Fibroblast of skin of left quadriceps (primary cell): Measurements from ENCODE around the gene MARCHF6.
"Not testable (repeated sequence)": the region's sequence is repeated elsewhere in the genome, so short reads cannot be mapped to it uniquely, and the experiment has no call there.

Experiments
- DNase-seq, 2 experiments: peaks; one replicate each; pipeline ENCODE4 v3.0.0-alpha.2; 2013; ENCODE audit warnings: low read depth in 2 of 2

MARCHF6 gene, protein sequence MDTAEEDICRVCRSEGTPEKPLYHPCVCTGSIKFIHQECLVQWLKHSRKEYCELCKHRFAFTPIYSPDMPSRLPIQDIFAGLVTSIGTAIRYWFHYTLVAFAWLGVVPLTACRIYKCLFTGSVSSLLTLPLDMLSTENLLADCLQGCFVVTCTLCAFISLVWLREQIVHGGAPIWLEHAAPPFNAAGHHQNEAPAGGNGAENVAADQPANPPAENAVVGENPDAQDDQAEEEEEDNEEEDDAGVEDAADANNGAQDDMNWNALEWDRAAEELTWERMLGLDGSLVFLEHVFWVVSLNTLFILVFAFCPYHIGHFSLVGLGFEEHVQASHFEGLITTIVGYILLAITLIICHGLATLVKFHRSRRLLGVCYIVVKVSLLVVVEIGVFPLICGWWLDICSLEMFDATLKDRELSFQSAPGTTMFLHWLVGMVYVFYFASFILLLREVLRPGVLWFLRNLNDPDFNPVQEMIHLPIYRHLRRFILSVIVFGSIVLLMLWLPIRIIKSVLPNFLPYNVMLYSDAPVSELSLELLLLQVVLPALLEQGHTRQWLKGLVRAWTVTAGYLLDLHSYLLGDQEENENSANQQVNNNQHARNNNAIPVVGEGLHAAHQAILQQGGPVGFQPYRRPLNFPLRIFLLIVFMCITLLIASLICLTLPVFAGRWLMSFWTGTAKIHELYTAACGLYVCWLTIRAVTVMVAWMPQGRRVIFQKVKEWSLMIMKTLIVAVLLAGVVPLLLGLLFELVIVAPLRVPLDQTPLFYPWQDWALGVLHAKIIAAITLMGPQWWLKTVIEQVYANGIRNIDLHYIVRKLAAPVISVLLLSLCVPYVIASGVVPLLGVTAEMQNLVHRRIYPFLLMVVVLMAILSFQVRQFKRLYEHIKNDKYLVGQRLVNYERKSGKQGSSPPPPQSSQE

DNA sequence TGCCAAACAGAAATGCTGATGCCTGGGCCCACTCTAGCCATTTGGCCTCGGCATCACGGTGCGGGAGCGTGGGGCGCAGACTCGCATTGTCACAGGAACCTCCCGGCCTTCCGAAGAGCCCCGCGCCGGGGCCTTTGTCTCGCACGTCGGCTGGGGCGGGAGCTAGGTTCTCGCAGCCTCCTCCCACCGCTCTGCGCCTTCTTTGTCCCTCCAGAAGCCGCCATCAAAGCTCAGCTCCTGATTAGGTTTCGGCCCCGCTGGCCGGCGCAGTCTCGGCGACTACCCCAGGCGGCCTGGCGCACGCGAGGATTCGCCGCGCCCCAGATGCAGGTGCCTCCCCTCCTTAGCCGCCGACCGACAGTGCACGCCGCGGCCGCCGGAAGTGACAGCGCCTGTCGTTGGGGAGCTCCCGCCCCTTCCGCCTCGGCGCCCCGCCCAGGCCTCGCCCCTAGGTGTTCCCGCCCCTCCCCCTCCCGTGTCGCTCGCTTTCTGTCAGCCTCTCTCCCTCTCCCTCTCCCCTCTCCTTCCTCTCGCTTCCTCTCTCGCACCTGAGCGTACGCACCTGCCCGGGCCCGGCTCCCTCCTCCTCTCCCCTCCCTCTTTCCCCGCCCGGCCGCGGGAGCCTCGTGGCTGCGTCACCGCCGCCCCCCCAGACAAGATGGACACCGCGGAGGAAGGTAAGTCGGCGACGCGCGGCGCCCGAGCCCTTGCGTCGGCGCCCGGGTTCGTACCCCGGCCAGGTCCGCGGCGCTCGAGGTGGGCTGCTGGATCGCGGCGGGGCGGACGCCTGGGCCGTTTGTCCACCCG lies at the start of gene MARCHF6:
Gene MARCHF6 (plus strand): TSS at position 455 of the 807 bp plus-strand sequence. CDS start 204 bp downstream, at position 659.
- DNase-seq = peak; percentile 76 to 77

DNA sequence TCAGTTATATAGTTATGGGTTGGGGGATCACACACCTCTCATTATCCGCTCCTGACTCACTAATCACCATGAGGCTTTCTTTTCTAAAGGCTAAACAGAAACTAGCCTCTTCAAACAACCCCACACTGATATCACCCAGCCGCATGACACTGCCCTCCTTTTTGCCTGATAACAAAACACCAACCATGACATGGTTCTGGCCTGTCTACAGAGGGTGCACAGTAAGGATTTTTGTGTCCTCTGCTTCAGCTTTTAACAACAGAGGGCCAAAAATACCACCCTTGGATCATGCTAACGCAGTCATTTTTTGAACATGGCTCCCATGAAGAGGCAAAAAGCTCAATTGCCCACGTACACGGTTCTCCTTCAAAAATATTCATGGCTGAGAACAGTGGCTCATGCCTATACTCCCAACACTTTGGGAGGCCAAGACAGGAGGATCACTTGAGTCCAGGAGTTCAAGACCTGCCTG lies 49.8 kb upstream of the MARCHF6 start:
- DNase-seq = no peak

DNA sequence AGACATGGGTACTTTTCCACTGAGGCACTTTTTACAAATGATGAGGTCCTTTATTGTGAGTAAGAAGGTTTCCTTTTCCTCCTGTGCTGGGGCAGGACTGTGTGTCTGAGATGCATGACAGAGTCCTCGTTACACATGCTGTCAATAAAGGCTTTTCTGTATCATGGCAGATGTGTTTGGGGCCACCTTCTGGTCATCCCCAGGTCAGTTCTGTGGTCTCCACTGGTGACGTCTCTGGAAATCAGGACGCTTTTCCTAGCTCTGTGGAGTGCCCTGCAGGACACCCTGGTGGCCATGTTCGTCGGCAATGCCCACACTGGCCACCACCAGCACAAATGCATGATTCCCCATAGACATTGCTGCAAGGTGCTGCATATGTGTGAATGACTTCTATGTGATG lies 48.6 kb upstream of the MARCHF6 start:
- no peak for DNase-seq

DNA sequence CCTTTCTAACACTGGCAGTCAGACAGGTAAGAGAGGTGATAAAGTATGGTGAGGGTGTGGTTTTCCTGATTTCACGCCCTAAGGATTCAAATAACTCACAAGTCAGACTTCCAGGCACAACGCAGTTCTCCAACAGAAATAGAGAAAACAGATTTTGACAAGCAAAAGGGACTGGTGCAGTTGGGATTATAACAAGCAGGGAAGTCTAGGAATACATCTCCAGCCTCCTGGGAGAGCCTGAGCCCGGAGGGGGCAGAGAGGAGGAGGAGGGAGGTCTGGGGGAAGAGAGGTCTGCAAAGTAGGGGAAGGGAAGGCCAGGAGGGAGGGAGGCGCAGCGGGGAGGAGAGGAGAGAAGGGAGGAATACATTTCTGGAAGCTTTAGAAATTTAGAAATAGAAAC lies 47.4 kb upstream of the MARCHF6 start:
- DNase-seq = no peak

DNA sequence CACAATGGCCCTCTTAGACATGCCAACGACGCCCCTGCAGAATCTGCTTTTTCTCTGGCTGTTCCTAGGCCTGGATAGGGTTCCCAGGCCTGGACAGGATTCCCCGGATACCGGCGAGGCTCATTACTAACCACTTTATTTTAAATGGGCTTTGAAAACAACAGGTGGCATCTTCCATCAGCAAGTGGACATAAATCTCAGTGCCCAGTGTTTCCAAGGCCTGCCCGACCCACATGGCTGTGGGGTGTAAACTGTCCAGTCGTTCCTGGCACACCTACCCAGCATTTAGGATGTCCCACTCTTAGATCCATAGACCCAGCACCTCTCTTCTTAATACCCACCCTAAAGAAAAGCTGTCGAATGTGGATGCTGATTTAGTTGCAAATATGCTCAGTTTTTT lies 46.7 kb upstream of the MARCHF6 start:
- DNase-seq = no peak

DNA sequence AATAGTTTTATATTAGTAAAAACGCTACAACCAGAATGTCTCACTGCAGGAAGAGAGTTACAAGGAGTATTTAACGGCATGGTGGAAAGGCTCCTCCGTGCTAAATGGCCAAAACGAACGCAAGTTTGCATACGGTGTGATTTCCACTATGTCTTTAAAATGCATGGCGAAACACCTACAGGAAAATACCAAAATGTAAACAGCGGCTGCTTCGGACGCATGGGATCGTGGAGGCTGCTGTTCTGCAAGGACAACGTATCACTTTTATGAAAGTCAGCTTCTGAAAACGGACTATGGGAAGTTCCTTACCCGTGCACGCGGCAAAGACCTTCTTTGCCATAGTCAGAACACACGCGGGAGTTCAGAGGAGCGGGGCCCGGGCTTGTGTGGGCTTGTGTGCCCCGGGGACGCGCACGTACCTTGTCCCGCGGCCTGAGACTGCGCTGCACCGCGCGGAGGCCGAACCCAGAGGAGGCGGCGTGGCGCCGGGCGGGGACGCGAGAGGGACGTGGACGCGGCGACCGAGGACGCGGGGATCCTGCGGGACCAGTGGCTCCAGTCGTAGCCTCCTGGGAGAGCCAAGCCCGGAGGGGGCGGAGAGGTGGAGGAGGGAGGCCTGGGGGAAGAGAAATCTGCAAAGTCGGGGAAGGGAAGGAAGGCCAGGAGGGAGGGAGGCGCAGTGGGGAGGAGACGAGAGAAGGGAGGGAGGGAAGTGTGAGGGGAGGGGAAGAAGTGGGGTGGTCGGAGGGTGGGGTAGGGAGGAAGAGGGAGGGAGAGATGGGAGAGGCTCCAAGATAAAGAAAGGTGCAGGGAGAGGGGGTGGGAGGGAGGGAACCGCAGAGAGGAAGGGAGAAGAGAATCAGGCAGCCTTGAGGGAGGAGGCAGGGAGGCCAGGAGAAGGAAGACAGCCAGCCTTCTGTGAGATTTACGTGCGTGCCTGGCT lies 46.0 kb upstream of the MARCHF6 start, which contains the start of gene CMBL:
Gene CMBL (minus strand): TSS at position 697 of the 943 bp plus-strand sequence. CDS start 17,140 bp downstream, outside the sequence.
- peak in 1 of 2 experiments; percentile 20 for DNase-seq

DNA sequence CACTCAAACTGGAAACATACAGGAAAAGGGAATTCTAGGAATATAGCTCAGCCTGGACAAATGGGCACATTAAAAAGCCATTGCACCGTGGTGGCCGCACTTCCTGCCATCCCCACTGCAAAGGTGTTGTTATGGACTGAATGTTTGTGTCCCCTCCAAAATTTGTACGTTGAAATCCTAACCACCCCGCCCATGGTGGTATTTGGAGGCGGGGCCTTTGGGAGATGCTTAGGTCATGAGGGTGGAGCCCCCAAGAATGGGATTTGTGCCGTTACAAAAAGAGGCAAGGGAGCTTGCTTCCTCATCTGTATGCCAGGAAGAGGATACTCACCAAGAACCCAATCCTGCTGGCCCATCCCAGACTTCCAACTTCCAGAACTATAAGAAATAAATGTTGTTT lies 44.7 kb upstream of the MARCHF6 start:
- no peak for DNase-seq

DNA sequence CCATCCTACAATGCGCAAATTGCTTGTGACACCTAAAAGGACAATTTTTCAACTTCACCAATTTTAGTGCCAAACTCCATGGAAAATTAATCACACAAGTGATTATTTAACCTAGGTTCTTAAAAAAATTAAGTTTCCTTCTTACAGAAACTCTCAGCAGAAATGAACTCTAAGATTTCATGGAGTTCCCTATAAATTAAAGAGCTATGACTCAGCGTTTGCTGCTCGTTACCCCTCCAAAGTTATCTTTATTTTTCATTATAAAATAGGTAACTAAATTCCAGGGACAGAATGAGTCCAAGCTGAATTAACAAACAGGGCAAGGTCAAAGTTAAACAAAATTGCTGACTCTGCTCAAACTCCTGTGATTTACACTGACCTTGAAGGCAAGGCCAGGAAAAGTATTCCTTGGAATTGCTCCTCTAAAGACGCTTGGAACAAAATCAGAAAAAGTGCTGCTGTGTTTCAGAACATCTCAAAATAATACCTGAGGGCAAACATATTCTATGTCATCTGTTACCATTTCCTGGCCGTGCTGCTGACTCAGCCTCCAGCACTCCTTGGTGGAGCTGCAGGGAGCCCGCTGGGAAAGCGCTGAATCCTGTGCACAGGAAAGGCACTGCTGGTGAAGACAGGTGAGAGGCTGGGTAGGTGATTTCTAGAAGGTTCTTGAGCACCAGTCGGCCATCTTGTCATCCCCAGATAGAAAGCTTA lies 43.3 kb upstream of the MARCHF6 start:
- DNase-seq = no peak

DNA sequence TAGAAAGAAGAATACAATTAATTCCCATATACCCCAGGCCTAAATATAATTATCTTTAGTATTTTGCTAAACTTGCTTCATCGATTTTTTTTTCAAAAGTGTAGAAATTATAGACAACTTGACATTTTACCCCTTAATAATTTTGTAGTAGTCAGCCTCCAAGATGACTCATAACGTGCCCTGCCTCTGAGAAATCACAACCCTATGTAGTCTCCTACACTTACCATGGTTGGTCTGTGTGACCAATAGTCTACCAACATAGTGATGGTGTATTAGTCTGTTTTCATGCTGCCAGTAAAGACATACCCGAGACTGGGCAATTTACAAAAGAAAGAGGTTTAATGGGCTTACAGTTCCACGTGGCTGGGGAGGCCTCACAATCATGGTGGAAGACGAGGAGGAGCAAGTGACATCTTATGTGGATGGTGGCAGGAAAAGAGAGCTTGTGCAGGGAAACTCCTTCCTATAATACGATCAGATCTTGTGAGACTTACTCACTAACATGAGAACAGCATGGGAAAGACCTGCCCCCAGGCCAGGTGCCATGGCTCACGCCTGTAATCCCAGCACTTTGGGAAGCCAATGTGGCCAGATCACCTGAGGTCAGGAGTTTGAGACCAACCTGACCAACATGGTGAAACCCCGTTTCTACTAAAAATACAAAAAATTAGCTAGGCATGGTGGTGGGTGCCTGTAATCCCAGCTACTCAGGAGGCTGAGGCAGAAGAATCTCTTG lies 42.5 kb upstream of the MARCHF6 start:
- DNase-seq = not testable (repeated sequence)

DNA sequence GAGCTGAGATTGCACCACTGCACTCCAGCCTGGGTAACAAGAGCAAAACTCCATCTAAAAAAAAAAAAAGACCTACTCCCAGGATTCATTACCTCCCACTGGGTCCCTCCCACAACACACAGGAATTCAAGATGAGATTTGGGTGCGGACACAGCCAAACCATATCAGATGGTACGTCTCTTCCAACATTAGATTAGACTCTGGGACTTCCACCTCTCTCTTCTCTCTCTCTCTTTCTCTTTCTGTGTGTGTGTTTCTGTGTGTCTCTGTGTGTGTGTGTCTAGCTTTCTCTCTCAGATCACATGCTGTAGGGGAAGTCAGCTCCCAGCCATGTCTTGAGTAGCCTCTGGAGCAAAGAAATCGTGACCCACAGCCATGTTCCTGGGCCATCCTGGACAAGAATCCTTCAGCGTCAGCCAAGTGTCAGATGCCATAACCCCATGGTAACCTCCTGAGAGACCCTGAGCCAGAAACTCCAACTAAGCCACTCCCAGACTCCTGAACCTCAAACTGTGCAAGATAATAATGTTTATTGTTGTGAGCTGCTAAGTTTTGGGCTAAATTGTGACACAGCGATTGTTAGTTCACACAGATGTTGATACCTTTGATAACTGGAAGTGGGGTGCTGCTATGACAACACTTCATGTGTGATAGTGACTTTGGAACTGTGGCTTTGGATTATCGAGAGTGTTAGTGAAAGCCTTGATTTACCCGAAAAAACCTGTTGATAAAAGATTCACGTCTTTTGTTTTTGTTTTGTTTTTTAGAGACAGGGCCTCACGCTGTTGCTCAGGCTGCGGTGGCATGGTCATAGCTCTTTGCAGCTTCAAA lies 41.7 kb upstream of the MARCHF6 start:
- no peak for DNase-seq

DNA sequence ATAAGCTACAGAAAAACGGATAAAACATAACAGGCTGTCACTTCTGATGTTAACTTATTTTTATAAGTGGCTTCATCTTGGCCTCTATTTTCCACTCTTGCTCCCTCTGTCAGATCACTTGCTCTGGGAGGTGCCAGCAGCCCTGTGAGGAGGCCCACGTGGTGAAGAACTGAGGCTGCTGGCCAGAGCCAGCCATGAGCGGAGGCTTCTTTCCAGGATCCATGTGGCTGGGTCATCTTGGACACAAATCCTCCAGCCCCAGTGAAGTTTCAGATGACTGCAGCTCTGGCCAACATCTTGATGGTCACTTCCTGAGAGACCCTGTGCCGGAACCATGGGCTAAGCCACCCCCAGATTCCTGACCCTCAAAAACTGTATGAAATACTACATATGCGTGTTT lies 38.3 kb upstream of the MARCHF6 start:
- no peak for DNase-seq

DNA sequence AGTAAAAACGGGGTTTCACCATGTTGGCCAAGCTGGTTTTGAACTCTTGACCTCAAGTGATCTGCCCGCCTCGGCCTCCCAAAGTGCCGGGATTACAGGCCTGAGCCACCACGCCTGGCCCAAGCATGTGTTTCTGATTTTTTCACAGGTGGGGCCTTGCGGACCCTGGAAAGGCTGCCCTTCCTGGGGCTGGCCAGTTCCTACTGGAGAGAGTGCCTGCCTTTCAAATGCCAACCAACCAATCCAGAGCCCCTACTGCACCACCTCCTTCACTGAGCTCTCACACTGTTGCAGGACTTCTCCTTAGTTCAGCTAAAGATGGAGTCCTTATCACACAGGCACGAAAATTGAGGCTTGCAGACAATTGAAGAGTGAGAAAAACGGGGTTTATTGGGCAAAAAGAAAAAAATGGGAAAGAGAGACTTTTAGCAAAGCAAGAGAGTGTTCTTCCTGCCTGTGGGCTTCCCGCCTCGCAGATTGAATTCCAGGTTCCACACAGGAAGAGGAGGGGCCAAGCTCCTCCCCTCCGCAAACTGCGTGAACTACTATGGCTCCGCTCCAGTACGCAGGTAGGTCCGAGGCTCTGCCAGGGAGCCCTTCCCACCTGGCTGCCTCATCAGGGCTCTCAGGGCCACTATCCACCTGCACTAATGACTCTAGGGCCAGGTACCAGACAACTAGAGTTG lies 37.5 kb upstream of the MARCHF6 start:
- no peak for DNase-seq

DNA sequence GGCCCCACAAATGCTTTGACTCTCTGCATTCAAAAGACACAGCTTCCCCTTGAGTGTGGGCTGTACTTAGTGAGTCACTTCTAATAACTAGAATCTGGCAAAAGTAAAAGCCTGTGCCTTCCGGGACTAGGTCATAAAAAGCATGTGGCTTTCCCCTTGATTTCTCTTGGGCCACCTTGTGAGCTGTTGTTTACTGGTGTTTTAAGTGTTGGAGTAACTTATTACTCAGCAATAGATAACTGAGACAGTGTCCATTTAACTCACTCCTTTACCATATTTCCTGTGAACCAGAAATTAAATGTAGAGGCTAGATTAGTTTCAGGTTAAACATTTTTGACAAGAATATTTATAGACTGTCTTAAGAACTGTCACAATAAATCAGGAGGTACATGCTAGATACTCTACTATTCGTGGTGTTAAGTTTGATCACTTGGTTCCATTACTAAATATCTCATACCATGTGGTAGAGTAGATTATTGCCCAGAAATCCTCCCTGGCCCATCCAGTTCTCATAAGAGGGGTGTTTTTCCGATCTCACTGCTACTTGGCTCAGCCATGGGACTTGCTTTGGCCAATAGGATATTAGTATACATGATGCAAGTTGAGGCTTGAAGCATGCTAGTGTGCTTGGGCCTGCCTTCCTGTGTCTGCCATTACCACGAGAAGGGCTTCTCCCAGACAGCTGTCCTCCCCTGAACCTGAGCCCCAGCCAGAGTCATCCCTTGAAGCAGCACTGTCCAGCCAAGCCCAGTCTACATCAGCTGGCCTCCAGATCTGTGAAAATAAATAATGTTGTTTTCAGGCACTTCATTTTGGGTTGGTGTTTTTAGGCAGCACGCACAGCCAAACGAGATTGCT lies 35.4 kb upstream of the MARCHF6 start:
- no peak for DNase-seq

DNA sequence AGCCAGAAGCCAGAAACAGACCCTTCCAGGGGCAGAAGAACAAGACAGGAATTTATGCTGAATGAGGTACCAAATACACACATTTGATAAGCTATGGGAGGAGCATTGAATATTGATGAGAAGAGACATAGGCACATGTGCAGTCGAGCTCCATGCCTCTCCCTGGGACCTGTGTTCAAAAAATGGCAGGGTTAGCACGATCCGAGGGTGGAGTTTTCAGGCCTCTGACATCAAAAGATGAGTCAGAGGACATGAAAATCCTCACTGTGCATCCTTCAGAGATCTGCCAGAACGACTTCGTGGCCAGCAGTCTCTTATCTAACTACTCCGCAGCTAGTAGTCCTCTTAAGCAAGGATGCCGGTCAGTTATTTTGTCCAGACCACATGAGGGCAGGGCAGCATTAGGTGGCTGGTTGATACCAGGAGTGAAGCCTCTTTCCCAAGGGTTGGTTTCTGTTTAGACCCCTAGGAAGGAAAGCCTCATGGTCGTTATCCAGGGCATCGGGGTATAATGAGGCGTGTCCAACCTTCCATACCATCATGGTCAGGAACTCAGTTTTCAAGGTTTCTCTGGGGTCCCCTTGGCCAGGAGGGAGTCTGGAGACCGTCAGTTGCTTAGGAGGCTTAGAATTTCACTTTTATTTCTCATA lies 34.2 kb upstream of the MARCHF6 start:
- no peak for DNase-seq

DNA sequence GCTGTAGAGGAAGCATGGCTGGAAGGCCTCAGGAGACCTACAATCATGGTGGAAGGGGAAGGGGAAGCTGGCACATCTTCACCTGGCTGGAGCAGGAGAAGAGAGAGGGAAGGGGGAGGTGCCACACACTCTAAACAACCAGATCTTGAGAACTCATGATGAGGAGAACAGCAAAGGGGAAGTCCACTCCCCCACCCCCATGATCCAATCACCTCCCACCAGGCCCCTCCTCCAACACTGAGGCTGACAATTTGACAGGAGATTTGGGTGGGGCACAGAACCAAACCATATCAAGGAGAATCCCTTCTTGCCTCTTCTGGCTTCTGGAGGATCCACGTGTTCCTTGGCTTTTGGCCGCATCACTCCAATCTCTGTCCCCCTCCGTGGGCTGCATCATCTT lies 32.7 kb upstream of the MARCHF6 start:
- no peak for DNase-seq

DNA sequence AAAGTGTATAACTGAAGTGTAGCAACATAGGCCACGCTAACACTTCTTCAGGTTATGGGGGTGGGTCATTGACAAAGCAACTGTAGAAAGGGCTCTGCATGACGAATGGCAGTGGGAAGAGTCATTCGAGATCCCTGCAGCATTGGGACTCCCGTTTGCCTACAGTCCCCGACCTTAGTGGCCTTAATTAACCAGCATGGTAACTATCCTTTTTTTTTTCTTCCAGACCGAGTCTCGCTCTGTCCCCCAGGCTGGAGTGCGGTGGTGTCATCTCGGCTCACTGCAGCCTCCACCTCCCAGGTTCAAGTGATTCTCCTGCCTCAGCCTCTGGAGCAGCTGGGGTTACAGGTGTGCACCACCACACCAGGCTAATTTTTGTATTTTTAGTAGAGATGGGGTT lies 31.6 kb upstream of the MARCHF6 start:
- DNase-seq = no peak
